HG03575 (cell line): ENCODE data around the gene SOD3.

Experiments used
- ATAC-seq: cut with Tn5 transposase; IDR thresholded peaks from one replicate; pipeline ENCODE4 v1.9.1; 2021; ENCODE audit not compliant: unreplicated experiment, insufficient number of reproducible peaks, low FRiP score; ENCODE audit errors: extremely low read depth

SOD3 gene

GRCh38 chr4:24835696-24836095, 40.3 kb downstream of the SOD3 start:
- no peak for ATAC-seq

- ATAC-seq = no peak
Measured at GRCh38 chr4:24836661-24837242, 41.4 kb downstream of the SOD3 start.

GRCh38 chr4:24837336-24837735, 42.0 kb downstream of the SOD3 start:
- no peak for ATAC-seq

- ATAC-seq = no peak
Measured at GRCh38 chr4:24837781-24838180, 42.4 kb downstream of the SOD3 start.

GRCh38 chr4:24840362-24840761, 45.0 kb downstream of the SOD3 start:
- no peak for ATAC-seq

- ATAC-seq = no peak
Measured at GRCh38 chr4:24840826-24841543, 45.6 kb downstream of the SOD3 start.

- ATAC-seq = no peak
Measured at GRCh38 chr4:24842356-24842755, 47.0 kb downstream of the SOD3 start.

- ATAC-seq = no peak
Measured at GRCh38 chr4:24843096-24843495, 47.7 kb downstream of the SOD3 start.

- ATAC-seq = no peak
Measured at GRCh38 chr4:24845132-24845531, 49.8 kb downstream of the SOD3 start.

GRCh38 chr4:24845902-24846301, 50.5 kb downstream of the SOD3 start:
- no peak for ATAC-seq

GRCh38 chr4:24846716-24847115, 51.3 kb downstream of the SOD3 start:
- no peak for ATAC-seq

- no peak for ATAC-seq
Measured at GRCh38 chr4:24849351-24849750, 54.0 kb downstream of the SOD3 start.

- no peak for ATAC-seq
Measured at GRCh38 chr4:24849756-24850155, 54.4 kb downstream of the SOD3 start.
